ENCODE results near the gene CFL2. TPM values are rescaled to one million over a fixed set of nuclear protein-coding genes. Genes with fewer than 3 reads are reported as not detected.

CFL2 gene
- total RNA-seq, 1 donor from 2014 or later = 110 TPM

DNA sequence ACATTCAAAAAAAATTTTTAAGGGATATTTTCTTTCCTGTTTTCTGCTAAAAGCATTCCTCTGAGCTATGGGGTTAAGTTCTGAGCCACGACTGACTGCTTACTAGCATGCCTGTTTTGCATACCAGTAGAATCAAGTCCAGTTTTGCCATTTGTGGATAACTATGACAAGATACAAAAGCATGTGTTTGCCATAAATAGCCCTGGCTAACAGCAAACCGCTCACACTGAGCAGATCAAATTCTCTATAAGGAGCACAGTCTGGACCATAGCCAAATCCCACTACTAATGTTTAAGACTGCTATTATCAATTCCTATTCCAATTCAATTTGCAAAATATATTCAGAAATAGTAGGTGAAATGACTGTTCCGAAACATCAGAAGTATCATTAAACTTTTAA is 3.2 kb downstream of the CFL2 start:
- Mint-ChIP-seq H3K9me3 (ENCODE audit: unreplicated experiment) (no peaks in the 10 kb centered on the region), H3K27me3 (ENCODE audit: low read depth, unreplicated experiment) (no peaks in the 10 kb centered on the region), H3K27ac (ENCODE audit: unreplicated experiment) (peak overlapping the region; percentile 43), H3K36me3 (ENCODE audit: low read depth, unreplicated experiment) (no peaks in the 10 kb centered on the region), H3K4me1 (ENCODE audit: low read depth, unreplicated experiment) (peaks cover 29% of the 10 kb centered on the region), H3K4me3 (ENCODE audit: unreplicated experiment) (peak overlapping the region; percentile 22)
- Histone ChIP-seq H3K4me2 (ENCODE audit: low read length) (peak overlapping the region; percentile 83), H3K36me3 (ENCODE audit: insufficient read depth, low read length) (peaks cover 21% of the 10 kb centered on the region), H3K27ac (ENCODE audit: low read depth, low read length) (peak overlapping the region; percentile 63), H4K20me1 (ENCODE audit: insufficient read depth, low read length) (no peaks in the 10 kb centered on the region), H3K27me3 (ENCODE audit: insufficient read depth, low read length) (no peaks in the 10 kb centered on the region), H3K4me3 (ENCODE audit: insufficient read depth, low read depth, low read length) (peak overlapping the region; percentile 7), H3K79me2 (ENCODE audit: insufficient read depth, low read length) (peaks cover 37% of the 10 kb centered on the region), H3K9me3 (ENCODE audit: insufficient read depth, low read depth, low read length) (no peaks in the 10 kb centered on the region), H3K4me1 (ENCODE audit: insufficient read depth, low read length) (peaks cover 29% of the 10 kb centered on the region), H2AFZ (ENCODE audit: low read depth, low read length) (no peak overlapping the region), H3K9ac (ENCODE audit: low read length) (peak overlapping the region; percentile 40)
- FAIRE-seq (peak; percentile 32), DNase-seq (ENCODE audit: low read depth) (peak; percentile 91)
- TF ChIP-seq CTCF (IDR thresholded peaks at IDR 0.05; ENCODE audit: insufficient read depth, low read depth, low read length) (no peak), EZH2 (IDR thresholded peaks at IDR 0.05; ENCODE audit: insufficient read depth, low read length) (no peak)

DNA sequence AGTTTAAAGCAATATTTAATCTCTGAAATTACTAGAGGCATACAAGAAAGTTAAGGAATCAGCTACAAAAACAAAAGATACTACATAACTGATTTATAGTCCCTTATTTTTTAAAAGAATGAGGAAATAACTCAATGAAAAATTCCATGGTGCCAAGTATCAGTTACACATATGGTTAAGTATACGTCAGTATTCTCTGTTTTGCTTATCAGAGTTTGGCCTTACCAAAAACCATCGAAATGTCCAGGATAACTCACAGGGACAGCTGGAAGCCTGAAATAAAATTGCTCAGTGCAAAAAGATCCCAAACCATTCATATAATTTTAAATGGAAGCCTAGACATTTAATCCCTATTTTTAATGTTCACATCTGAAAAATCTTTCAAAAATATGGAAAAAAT is 3.6 kb downstream of the CFL2 start:
- peak overlapping the region; percentile 83 for H3K4me2 ChIP-seq (ENCODE audit: low read length)
- H3K4me3 ChIP-seq (ENCODE audit: insufficient read depth, low read depth, low read length) = peak overlapping the region; percentile 7
- TF ChIP-seq CTCF (IDR thresholded peaks at IDR 0.05; ENCODE audit: insufficient read depth, low read depth, low read length) (no peak), EZH2 (IDR thresholded peaks at IDR 0.05; ENCODE audit: insufficient read depth, low read length) (no peak)
- no peaks in the 10 kb centered on the region for H3K27me3 Mint-ChIP-seq (ENCODE audit: low read depth, unreplicated experiment)
- no peaks in the 10 kb centered on the region for H4K20me1 ChIP-seq (ENCODE audit: insufficient read depth, low read length)
- H3K4me1 ChIP-seq (ENCODE audit: insufficient read depth, low read length) = peaks cover 29% of the 10 kb centered on the region
- H3K9me3 Mint-ChIP-seq (ENCODE audit: unreplicated experiment) = no peaks in the 10 kb centered on the region
- H3K9ac ChIP-seq (ENCODE audit: low read length) = peak overlapping the region; percentile 40
- no peak overlapping the region for H2AFZ ChIP-seq (ENCODE audit: low read depth, low read length)
- peak overlapping the region; percentile 43 for H3K27ac Mint-ChIP-seq (ENCODE audit: unreplicated experiment)
- no peaks in the 10 kb centered on the region for H3K9me3 ChIP-seq (ENCODE audit: insufficient read depth, low read depth, low read length)
- peaks cover 26% of the 10 kb centered on the region for H3K4me1 Mint-ChIP-seq (ENCODE audit: low read depth, unreplicated experiment)
- no peaks in the 10 kb centered on the region for H3K36me3 Mint-ChIP-seq (ENCODE audit: low read depth, unreplicated experiment)
- peak overlapping the region; percentile 15 for H3K4me3 Mint-ChIP-seq (ENCODE audit: unreplicated experiment)
- FAIRE-seq = no peak
- H3K27ac ChIP-seq (ENCODE audit: low read depth, low read length) = peak overlapping the region; percentile 63
- peaks cover 21% of the 10 kb centered on the region for H3K36me3 ChIP-seq (ENCODE audit: insufficient read depth, low read length)
- peaks cover 37% of the 10 kb centered on the region for H3K79me2 ChIP-seq (ENCODE audit: insufficient read depth, low read length)
- H3K27me3 ChIP-seq (ENCODE audit: insufficient read depth, low read length) = no peaks in the 10 kb centered on the region
- DNase-seq (ENCODE audit: low read depth) = peak; percentile 43

- Mint-ChIP-seq H3K27ac (ENCODE audit: unreplicated experiment) (no peak overlapping the region), H3K4me3 (ENCODE audit: unreplicated experiment) (no peak overlapping the region), H3K9me3 (ENCODE audit: unreplicated experiment) (no peaks in the 10 kb centered on the region), H3K36me3 (ENCODE audit: low read depth, unreplicated experiment) (no peaks in the 10 kb centered on the region), H3K4me1 (ENCODE audit: low read depth, unreplicated experiment) (peaks cover 21% of the 10 kb centered on the region), H3K27me3 (ENCODE audit: low read depth, unreplicated experiment) (no peaks in the 10 kb centered on the region)
- H3K9me3 ChIP-seq (ENCODE audit: insufficient read depth, low read depth, low read length) = no peaks in the 10 kb centered on the region
- no peak overlapping the region for H2AFZ ChIP-seq (ENCODE audit: low read depth, low read length)
- peaks cover 37% of the 10 kb centered on the region for H3K79me2 ChIP-seq (ENCODE audit: insufficient read depth, low read length)
- peak overlapping the region; percentile 23 for H3K4me2 ChIP-seq (ENCODE audit: low read length)
- no peak overlapping the region for H3K9ac ChIP-seq (ENCODE audit: low read length)
- peaks cover 29% of the 10 kb centered on the region for H3K4me1 ChIP-seq (ENCODE audit: insufficient read depth, low read length)
- no peak for TF ChIP-seq EZH2 (IDR thresholded peaks at IDR 0.05; ENCODE audit: insufficient read depth, low read length)
- TF ChIP-seq CTCF (IDR thresholded peaks at IDR 0.05; ENCODE audit: insufficient read depth, low read depth, low read length) = no peak
- no peaks in the 10 kb centered on the region for H4K20me1 ChIP-seq (ENCODE audit: insufficient read depth, low read length)
- no peak overlapping the region for H3K4me3 ChIP-seq (ENCODE audit: insufficient read depth, low read depth, low read length)
- peak overlapping the region; percentile 3 for H3K27ac ChIP-seq (ENCODE audit: low read depth, low read length)
- peaks cover 21% of the 10 kb centered on the region for H3K36me3 ChIP-seq (ENCODE audit: insufficient read depth, low read length)
- H3K27me3 ChIP-seq (ENCODE audit: insufficient read depth, low read length) = no peaks in the 10 kb centered on the region
- DNase-seq (ENCODE audit: low read depth) (no peak), FAIRE-seq (no peak)
Measured at GRCh38 chr14:34710006-34710405, 4.4 kb downstream of the CFL2 start.

Measured in astrocyte (in vitro differentiated cells and primary cell).